HG02623 (cell line): Measurements from ENCODE around the gene RIBC1.
"Not testable (repeated sequence)": the region's sequence is repeated elsewhere in the genome, so short reads cannot be mapped to it uniquely, and the experiment has no call there.

Experiments
- ATAC-seq: cut with Tn5 transposase; IDR thresholded peaks from one replicate; pipeline ENCODE4 v1.9.1; 2021; ENCODE audit warnings: moderate library complexity; ENCODE audit not compliant: unreplicated experiment

Gene RIBC1

GRCh38 chrX:53435997-53436396 is 13.3 kb downstream of the RIBC1 start:
- peak; percentile 57 for ATAC-seq

- no peak for ATAC-seq
These were observed 14.5 kb downstream of the RIBC1 start for GRCh38 chrX:53437206-53437605.

- no peak for ATAC-seq
These were observed 15.6 kb downstream of the RIBC1 start for GRCh38 chrX:53438174-53438831.

- ATAC-seq: no peak
These were observed 16.2 kb downstream of the RIBC1 start for GRCh38 chrX:53438832-53439230.

- no peak for ATAC-seq
These were observed 17.4 kb downstream of the RIBC1 start for GRCh38 chrX:53440101-53440500.

- no peak for ATAC-seq
These were observed 18.2 kb downstream of the RIBC1 start for GRCh38 chrX:53440621-53441517.

GRCh38 chrX:53441531-53442321 is 19.1 kb downstream of the RIBC1 start:
- ATAC-seq: peak; percentile 69

GRCh38 chrX:53442322-53442631 is 19.6 kb downstream of the RIBC1 start:
- no peak for ATAC-seq

GRCh38 chrX:53445977-53446376 is 23.3 kb downstream of the RIBC1 start:
- ATAC-seq: no peak

GRCh38 chrX:53447441-53447840 is 24.8 kb downstream of the RIBC1 start:
- no peak for ATAC-seq

GRCh38 chrX:53449632-53450031 is 27.0 kb downstream of the RIBC1 start:
- no peak for ATAC-seq

- no peak for ATAC-seq
These were observed 30.1 kb downstream of the RIBC1 start for GRCh38 chrX:53452812-53453211.

- no peak for ATAC-seq
These were observed 33.6 kb downstream of the RIBC1 start for GRCh38 chrX:53456254-53456653.

GRCh38 chrX:53458082-53458481 is 35.4 kb downstream of the RIBC1 start:
- ATAC-seq: no peak

- ATAC-seq: not testable (repeated sequence)
These were observed 46.0 kb downstream of the RIBC1 start for GRCh38 chrX:53468659-53469058.

GRCh38 chrX:53471346-53471745 is 48.7 kb downstream of the RIBC1 start:
- ATAC-seq: no peak

GRCh38 chrX:53474707-53475106 is 52.0 kb downstream of the RIBC1 start:
- no peak for ATAC-seq

- ATAC-seq: no peak
These were observed 53.7 kb downstream of the RIBC1 start for GRCh38 chrX:53476371-53476770.

- no peak for ATAC-seq
These were observed 56.6 kb downstream of the RIBC1 start for GRCh38 chrX:53479301-53479700.
